HCT116 (cell line): ENCODE measurements around the gene RNU1-2. TPM values are rescaled to one million over a fixed set of nuclear protein-coding genes. Genes with fewer than 3 reads are reported as not detected.

Source experiments
- ATAC-seq: fragments of 200-7000 bp; cut with Tn5 transposase; 2 replicates; pipeline ENCODE4 v1.9.1; 2020; ENCODE audit warnings: mild to moderate bottlenecking, moderate library complexity
- BruUV-seq: library from RNA; stranded (reverse); fragments of 400-500 nt; replicated peaks from 2 replicates; lab custom pipeline; 2021; lab: Mats Ljungman, UMichigan
- CTCF ChIA-PET: fragments of 300-600 bp; sonication (Branson Sonifier 250); formaldehyde crosslinking; loops from one replicate; lab custom pipeline; 2021; ENCODE audit warnings: antibody characterized with exemption; lab: Charles Lee
- POLR2A ChIA-PET: fragments of 300-600, 350-600 bp; sonication (Branson Sonifier 250); formaldehyde crosslinking; loops from one replicate; lab custom pipeline; 2021; ENCODE audit warnings: antibody characterized with exemption; lab: Charles Lee
- RAD21 ChIA-PET, 2 experiments: fragments of 300-600 bp; sonication (Branson Sonifier 250); formaldehyde crosslinking; loops; one replicate each; lab custom pipeline; 2023; ENCODE audit warnings: low total read pairs in 2 of 2; ENCODE audit not compliant: uncharacterized antibody in 2 of 2, unreplicated experiment in 2 of 2, low non-redundant PET in 1 of 2; lab: Charles Lee
- DNase-seq: peaks from one replicate; pipeline ENCODE4 v3.0.0-alpha.2; 2010; ENCODE audit warnings: low read depth, low spot score
- H2AFZ ChIP-seq: fragments of 200-600 bp; shearing (Covaris generic), sonication (generic); 2 replicates; pipeline ENCODE4 v1.6.1; 2017; ENCODE audit warnings: low read depth, mixed run types, mixed read lengths, antibody characterized with exemption, low read length; ENCODE audit not compliant: poor library complexity, severe bottlenecking
- H3K27ac ChIP-seq: 2 replicates; pipeline ENCODE4 v1.5.1; 2012; ENCODE audit warnings: low read depth, low read length
- H3K27me3 ChIP-seq: fragments of 200-600 bp; sonication (generic); 2 replicates; pipeline ENCODE4 v1.6.1; 2016; ENCODE audit warnings: mixed run types, low read length, mixed read lengths; ENCODE audit not compliant: insufficient read depth
- H3K36me3 ChIP-seq, 2 experiments: fragments of 200-500 bp in 1 of 2; fragments of 200-600 bp in 1 of 2; sonication (Bioruptor generic) in 1 of 2; sonication (generic) in 1 of 2; 2 replicates each; pipeline versions ENCODE4 v1.5.1 to v1.6.1; 2014 to 2016; ENCODE audit warnings: low read length in 2 of 2, inconsistent platforms in 1 of 2, mixed read lengths in 1 of 2, mixed run types in 1 of 2; ENCODE audit not compliant: insufficient read depth in 2 of 2, control insufficient read depth in 1 of 2
- H3K4me1 ChIP-seq, 2 experiments: fragments of 200-600 bp in 1 of 2; sonication (generic) in 1 of 2; 2 replicates each; pipeline versions ENCODE4 v1.5.1 to v1.6.1; 2012 to 2017; ENCODE audit warnings: low read length in 2 of 2, inconsistent platforms in 1 of 2, mild to moderate bottlenecking in 1 of 2, mixed read lengths in 1 of 2, mixed run types in 1 of 2, moderate library complexity in 1 of 2; ENCODE audit not compliant: insufficient read depth in 2 of 2, control insufficient read depth in 1 of 2
- H3K4me2 ChIP-seq: fragments of 200-600 bp; sonication (generic); 2 replicates; pipeline ENCODE4 v1.6.1; 2017; ENCODE audit warnings: mixed run types, low read length, mixed read lengths
- H3K4me3 ChIP-seq, 2 experiments: fragments of 200-600 bp in 1 of 2; sonication (generic) in 1 of 2; replicated peaks in 1 of 2; 2 replicates each; pipeline ENCODE4 v1.5.1; 2011 to 2016; ENCODE audit warnings: low read length in 2 of 2, control low read depth in 1 of 2, low read depth in 1 of 2, mild to moderate bottlenecking in 1 of 2, mixed read lengths in 1 of 2, mixed run types in 1 of 2
- H3K79me2 ChIP-seq: fragments of 200-600 bp; sonication (generic); 2 replicates; pipeline ENCODE4 v1.6.1; 2017; ENCODE audit warnings: mild to moderate bottlenecking, mixed run types, low read length, moderate library complexity, mixed read lengths; ENCODE audit not compliant: insufficient read depth
- H3K9ac ChIP-seq: fragments of 200-600 bp; sonication (generic); 2 replicates; pipeline ENCODE4 v1.6.1; 2016; ENCODE audit warnings: low read length, mixed read lengths
- H3K9me2 ChIP-seq: fragments of 200-600 bp; sonication (generic), shearing (Covaris generic); 2 replicates; pipeline ENCODE4 v1.6.1; 2017; ENCODE audit warnings: mixed run types, mild to moderate bottlenecking, moderate library complexity; ENCODE audit not compliant: insufficient read depth
- H3K9me3 ChIP-seq, 2 experiments: fragments of 200-500 bp in 1 of 2; fragments of 200-600 bp in 1 of 2; sonication (Bioruptor generic) in 1 of 2; sonication (generic) in 1 of 2; 2 replicates each; pipeline ENCODE4 v1.6.1; 2014 to 2017; ENCODE audit warnings: low read length in 2 of 2, mixed read lengths in 2 of 2, inconsistent platforms in 1 of 2, low read depth in 1 of 2, mild to moderate bottlenecking in 1 of 2, mixed run types in 1 of 2, moderate library complexity in 1 of 2; ENCODE audit not compliant: control insufficient read depth in 1 of 2, insufficient read depth in 1 of 2
- H4K20me1 ChIP-seq: fragments of 200-600 bp; sonication (generic), shearing (Covaris generic); 2 replicates; pipeline ENCODE4 v1.6.1; 2017; ENCODE audit warnings: mixed run types, mild to moderate bottlenecking, moderate library complexity; ENCODE audit not compliant: insufficient read depth
- CBX3 ChIP-seq: IDR thresholded peaks from 2 replicates; pipeline ENCODE4 v1.6.1; 2012; ENCODE audit warnings: low read depth
- CEBPB ChIP-seq: IDR thresholded peaks from 2 replicates; pipeline ENCODE4 v1.6.1; 2012; ENCODE audit warnings: low read depth
- CTCF ChIP-seq, 3 experiments: fragments of 200-600 bp in 1 of 3; sonication (generic) in 1 of 3; IDR thresholded peaks in 2 of 3; conservative IDR thresholded peaks in 1 of 3; 2 replicates each; pipeline ENCODE4 v1.5.1; 2012 to 2017; ENCODE audit warnings: low read depth in 2 of 3, low read length in 2 of 3, antibody characterized with exemption in 1 of 3, borderline replicate concordance in 1 of 3, control low read depth in 1 of 3, mild to moderate bottlenecking in 1 of 3, mixed read lengths in 1 of 3, mixed run types in 1 of 3, moderate library complexity in 1 of 3; ENCODE audit not compliant: insufficient read depth in 1 of 3
- EGR1 ChIP-seq: IDR thresholded peaks from 2 replicates; pipeline ENCODE4 v1.6.1; 2012; ENCODE audit warnings: low read depth
- ELF1 ChIP-seq: IDR thresholded peaks from 2 replicates; pipeline ENCODE4 v1.6.1; 2012; ENCODE audit warnings: low read depth, borderline replicate concordance
- EZH2 ChIP-seq: fragments of 200-600 bp; sonication (generic); IDR thresholded peaks from 2 replicates; pipeline ENCODE4 v1.6.1; 2017; ENCODE audit warnings: antibody characterized with exemption, mixed run types
- FOSL1 ChIP-seq: IDR thresholded peaks from 2 replicates; pipeline ENCODE4 v1.6.1; 2012; ENCODE audit warnings: low read depth
- JUND ChIP-seq: IDR thresholded peaks from 2 replicates; pipeline ENCODE4 v1.6.1; 2012
- POLR2A ChIP-seq: IDR thresholded peaks from 2 replicates; pipeline ENCODE4 v1.7.0; 2011; ENCODE audit warnings: borderline replicate concordance; ENCODE audit not compliant: insufficient read depth, insufficient read length; ENCODE audit errors: extremely low read depth
- RAD21 ChIP-seq: IDR thresholded peaks from 2 replicates; pipeline ENCODE4 v1.6.1; 2012; ENCODE audit warnings: low read depth, mild to moderate bottlenecking
- REST ChIP-seq: IDR thresholded peaks from 2 replicates; pipeline ENCODE4 v1.6.1; 2012; ENCODE audit warnings: low read depth
- SIN3A ChIP-seq: IDR thresholded peaks from 2 replicates; pipeline ENCODE4 v1.6.1; 2012; ENCODE audit warnings: low read depth
- SP1 ChIP-seq: IDR thresholded peaks from 2 replicates; pipeline ENCODE4 v1.6.1; 2012; ENCODE audit warnings: low read depth
- SRF ChIP-seq: IDR thresholded peaks from 2 replicates; pipeline ENCODE4 v1.6.1; 2012; ENCODE audit warnings: low read depth
- TCF7L2 ChIP-seq: IDR thresholded peaks from 2 replicates; pipeline ENCODE4 v1.7.0; 2011; ENCODE audit warnings: borderline replicate concordance, inconsistent platforms; ENCODE audit not compliant: insufficient read depth, insufficient read length; ENCODE audit errors: extremely low read depth
- ZBTB33 ChIP-seq: IDR thresholded peaks from 2 replicates; pipeline ENCODE4 v1.6.1; 2011; ENCODE audit warnings: mild to moderate bottlenecking, low read length, moderate library complexity; ENCODE audit not compliant: insufficient replicate concordance; ENCODE audit errors: extremely low read depth
- ZNF274 ChIP-seq: fragments of 200-500 bp; sonication (Bioruptor generic); IDR thresholded peaks from 2 replicates; pipeline ENCODE4 v1.6.1; 2014; ENCODE audit warnings: mild to moderate bottlenecking, low read depth, low read length, inconsistent platforms
- intact Hi-C: fragments of 100-400 bp; cut with micrococcal nuclease; formaldehyde crosslinking; loops from 2 replicates; pipeline ENCODE4 v1.10.0; 2022
- total RNA-seq: library from RNA; stranded (reverse); gene quantifications from one replicate; pipeline ENCODE4 v1.2.1, GENCODE V29; 2021; ENCODE audit not compliant: unreplicated experiment

Gene RNU1-2
- total RNA-seq, 1 experiment from 2014 or later, result 1,685 TPM

- ATAC-seq, result no peak
- intact Hi-C loops, result no loop called here
- TF ChIP-seq ELF1 (no peak), EZH2 (no peak), SP1 (no peak), POLR2A (no peak), ZBTB33 (no peak), EGR1 (no peak), TCF7L2 (no peak), ZNF274 (no peak), REST (no peak), CBX3 (no peak), JUND (no peak), SIN3A (no peak), SRF (no peak), CTCF (IDR thresholded peaks at IDR 0.05 in 2 of 3, conservative IDR thresholded peaks at IDR 0.05 in 1 of 3; ENCODE audit: borderline replicate concordance in 1 of 3, insufficient read depth in 1 of 3, low read depth in 2 of 3, low read length in 2 of 3) (no peak), RAD21 (no peak), CEBPB (no peak), FOSL1 (no peak)
- no peaks in the 10 kb centered on the region for H3K9me2 ChIP-seq
- no peak overlapping the region for H2AFZ ChIP-seq
- H3K4me2 ChIP-seq, result no peak overlapping the region
- H3K27me3 ChIP-seq, result no peaks in the 10 kb centered on the region
- no peaks in the 10 kb centered on the region for H3K9me3 ChIP-seq
- RAD21 ChIA-PET, result no interaction called here
- H3K4me3 ChIP-seq, result no peak overlapping the region
- no peak overlapping the region for H3K9ac ChIP-seq
- H3K27ac ChIP-seq, result no peak overlapping the region
- 0 out of 4 replicates have a peak, but pooled peaks cover 0 to 3% of the 10 kb centered on the region in 2 experiments for H3K36me3 ChIP-seq
- DNase-seq, result no peak
- no TSS peak for BruUV-seq
- peaks cover 12 to 35% of the 10 kb centered on the region in 2 experiments for H3K4me1 ChIP-seq
- POLR2A ChIA-PET, result interaction anchor here (1.2 kb wide), 1 partner anchor 11 kb away, joined by 3 read pairs; no protein-coding TSS in a partner anchor
- H3K79me2 ChIP-seq, result no peaks in the 10 kb centered on the region
- H4K20me1 ChIP-seq, result no peaks in the 10 kb centered on the region
- CTCF ChIA-PET, result no interaction called here
Observed at GRCh38 chr1:16918371-16918770, 22.6 kb downstream of the RNU1-2 start.
